GM19025 (cell line): ENCODE results near the gene ESRP2.

Experiments used
- ATAC-seq: cut with Tn5 transposase; IDR thresholded peaks from one replicate; pipeline ENCODE4 v1.9.1; 2021; ENCODE audit warnings: mild to moderate bottlenecking, low read depth, moderate library complexity; ENCODE audit not compliant: unreplicated experiment

The ESRP2 gene

GRCh38 chr16:68264128-68265077, 28.5 kb upstream of the ESRP2 start, which contains the start of gene SLC7A6:
TSS of gene SLC7A6 (plus strand) at chr16:68264526. CDS start at chr16:68274727, 10,201 bp downstream.
- peak; percentile 68 for ATAC-seq

GRCh38 chr16:68263559-68264127, 27.7 kb upstream of the ESRP2 start:
- peak; percentile 4 for ATAC-seq

- ATAC-seq: no peak
Measured at GRCh38 chr16:68259007-68259825, 23.3 kb upstream of the ESRP2 start.

GRCh38 chr16:68257906-68258800, 22.2 kb upstream of the ESRP2 start:
- no peak for ATAC-seq

GRCh38 chr16:68257251-68257905, 21.5 kb upstream of the ESRP2 start:
- no peak for ATAC-seq

GRCh38 chr16:68255712-68256111, 19.8 kb upstream of the ESRP2 start:
- ATAC-seq: no peak

GRCh38 chr16:68253721-68254120, 17.8 kb upstream of the ESRP2 start:
- no peak for ATAC-seq

GRCh38 chr16:68252383-68252782, 16.5 kb upstream of the ESRP2 start:
- ATAC-seq: no peak

GRCh38 chr16:68251832-68252231, 15.9 kb upstream of the ESRP2 start:
- no peak for ATAC-seq

- no peak for ATAC-seq
Measured at GRCh38 chr16:68250951-68251350, 15.0 kb upstream of the ESRP2 start.

- no peak for ATAC-seq
Measured at GRCh38 chr16:68249371-68249770, 13.4 kb upstream of the ESRP2 start.

- no peak for ATAC-seq
Measured at GRCh38 chr16:68247932-68248331, 12.0 kb upstream of the ESRP2 start.

GRCh38 chr16:68247400-68247799, 11.5 kb upstream of the ESRP2 start:
- no peak for ATAC-seq

GRCh38 chr16:68246666-68247065, 10.7 kb upstream of the ESRP2 start:
- no peak for ATAC-seq

- no peak for ATAC-seq
Measured at GRCh38 chr16:68246121-68246520, 10.2 kb upstream of the ESRP2 start.

GRCh38 chr16:68244903-68245853, 9.3 kb upstream of the ESRP2 start, which contains the start of gene PLA2G15:
TSS of gene PLA2G15 (plus strand) at chr16:68245373. CDS start at chr16:68245427, 54 bp downstream.
- peak; percentile 88 for ATAC-seq

GRCh38 chr16:68244481-68244902, 8.6 kb upstream of the ESRP2 start:
- no peak for ATAC-seq
